HepG2 (cell line): ENCODE measurements around the gene SP6. TPM values are rescaled to one million over a fixed set of nuclear protein-coding genes. Genes with fewer than 3 reads are reported as not detected.

Source experiments
- ATAC-seq: fragments of 200-7000 bp; cut with Tn5 transposase; 3 replicates; pipeline ENCODE4 v1.9.1; 2020; ENCODE audit warnings: mild to moderate bottlenecking, moderate library complexity
- BruUV-seq: library from RNA; stranded (reverse); fragments of 400-500 nt; replicated peaks from 2 replicates; lab custom pipeline; 2021; lab: Mats Ljungman, UMichigan
- CTCF ChIA-PET: fragments of 300-600 bp; formaldehyde crosslinking; extraction: SDS; loops from one replicate; lab custom pipeline; 2021; ENCODE audit warnings: low total read pairs, inconsistent platforms, low intra/inter-chr PET ratio; lab: Yijun Ruan, JAX
- POLR2A ChIA-PET: fragments of 350-600 bp; sonication (Branson Sonifier 250); formaldehyde crosslinking; loops from one replicate; lab custom pipeline; 2020; ENCODE audit warnings: antibody characterized with exemption, inconsistent platforms; lab: Yijun Ruan, JAX
- DNase-seq: peaks from one replicate; pipeline ENCODE4 v3.0.0-alpha.2; 2015; ENCODE audit warnings: low spot score
- FAIRE-seq: peaks from 3 replicates; lab custom pipeline; 2011; peaks lifted over from hg19 to GRCh38; lab: Jason Lieb, UNC
- H2AFZ ChIP-seq: one replicate; pipeline ENCODE4 v1.6.1; 2011; ENCODE audit warnings: low read length, inconsistent platforms
- H3K27ac ChIP-seq: fragments of 300-600 bp; 3 replicates; pipeline ENCODE4 v1.8.0; 2011; ENCODE audit warnings: mixed run types, mild to moderate bottlenecking, mixed read lengths, low read length, inconsistent platforms; ENCODE audit not compliant: insufficient read depth; ENCODE audit errors: extremely low read length
- H3K27me3 ChIP-seq, 2 experiments: fragments of 200-600 bp in 1 of 2; 2 replicates in 1 of 2; 3 replicates in 1 of 2; pipeline versions ENCODE4 v1.6.0 to v1.8.0; 2011; ENCODE audit warnings: low read length in 2 of 2, mild to moderate bottlenecking in 2 of 2, moderate library complexity in 2 of 2, inconsistent platforms in 1 of 2; ENCODE audit not compliant: insufficient read depth in 2 of 2, control insufficient read depth in 1 of 2
- H3K36me3 ChIP-seq, 2 experiments: fragments of 200-600 bp in 1 of 2; replicated peaks in 1 of 2; 2 replicates in 1 of 2; 3 replicates in 1 of 2; pipeline versions ENCODE4 v1.5.1 to v1.8.0; 2011; ENCODE audit warnings: low read length in 2 of 2, inconsistent platforms in 1 of 2; ENCODE audit not compliant: insufficient read depth in 2 of 2, control insufficient read depth in 1 of 2
- H3K4me1 ChIP-seq: 2 replicates; pipeline ENCODE4 v1.5.1; 2012; ENCODE audit warnings: low read length, inconsistent platforms; ENCODE audit not compliant: insufficient read depth
- H3K4me2 ChIP-seq: 2 replicates; pipeline ENCODE4 v1.6.0; 2011; ENCODE audit warnings: low read depth, low read length, inconsistent platforms
- H3K4me3 ChIP-seq, 3 experiments: fragments of 200-600 bp in 1 of 3; sonication (generic), shearing (Covaris generic) in 1 of 3; replicated peaks in 1 of 3; 2 replicates each; pipeline ENCODE4 v1.5.1; 2011 to 2016; ENCODE audit warnings: low read length in 3 of 3, inconsistent platforms in 2 of 3, low read depth in 2 of 3, mild to moderate bottlenecking in 2 of 3, control low read depth in 1 of 3, mixed read lengths in 1 of 3; ENCODE audit not compliant: insufficient read depth in 1 of 3
- H3K79me2 ChIP-seq: one replicate; pipeline ENCODE4 v1.6.1; 2011; ENCODE audit warnings: low read length, inconsistent platforms; ENCODE audit not compliant: insufficient read depth
- H3K9ac ChIP-seq: 2 replicates; pipeline ENCODE4 v1.6.0; 2011; ENCODE audit warnings: mild to moderate bottlenecking, low read depth, low read length, inconsistent platforms; ENCODE audit not compliant: insufficient read depth
- H3K9me3 ChIP-seq: 2 replicates; pipeline ENCODE4 v1.5.1; 2012; ENCODE audit warnings: mild to moderate bottlenecking, low read length
- H4K20me1 ChIP-seq: 2 replicates; pipeline ENCODE4 v1.6.0; 2011; ENCODE audit warnings: inconsistent platforms, mild to moderate bottlenecking, low read length, moderate library complexity; ENCODE audit not compliant: insufficient read depth
- NR2F6 ChIP-seq, 2 experiments: IDR thresholded peaks; 2 replicates each; pipeline ENCODE4 v1.6.1; 2016; ENCODE audit warnings: antibody characterized with exemption in 1 of 2, mild to moderate bottlenecking in 1 of 2
- PHF20 ChIP-seq: sonication (generic); formaldehyde crosslinking; IDR thresholded peaks from 2 replicates; pipeline ENCODE4 v1.5.0; 2020; ENCODE audit warnings: mild to moderate bottlenecking, missing genetic modification reagents
- RARA ChIP-seq: IDR thresholded peaks from 2 replicates; pipeline ENCODE4 v1.6.1; 2016; ENCODE audit warnings: missing genetic modification reagents, missing compliant biosample characterization
- YEATS4 ChIP-seq: sonication (generic); formaldehyde crosslinking; IDR thresholded peaks from 2 replicates; pipeline ENCODE4 v1.4.0; 2020; ENCODE audit warnings: missing genetic modification reagents, borderline replicate concordance
- ZNF367 ChIP-seq: sonication (generic); formaldehyde crosslinking; IDR thresholded peaks from 2 replicates; pipeline ENCODE4 v1.4.0; 2020; ENCODE audit warnings: missing genetic modification reagents, borderline replicate concordance
- ZNF652 ChIP-seq: IDR thresholded peaks from 2 replicates; pipeline ENCODE4 v1.6.1; 2016; ENCODE audit warnings: low read depth, borderline replicate concordance
- WGBS: methylation state at CpG from one replicate; pipeline ENCODE4 v1.1.6; 2017; ENCODE audit warnings: low lambda C conversion rate; 5-methylcytosine and 5-hydroxymethylcytosine counted together
- in situ Hi-C: cut with HindIII; loops from 2 replicates; pipeline ENCODE4 v1.10.0; 2017; ENCODE audit warnings: low pct_unique_long_range_greater_than_20kb; ENCODE audit not compliant: extremely low pct_ligation_motif_present
- intact Hi-C: fragments of 100-400 bp; cut with micrococcal nuclease; formaldehyde crosslinking; loops from one replicate; pipeline ENCODE4 v1.10.0; 2022; ENCODE audit not compliant: unreplicated experiment
- polyA plus RNA-seq, 8 experiments: library from polyadenylated mRNA; depleted of rRNA in 3 of 8; stranded (reverse) in 7 of 8; unstranded in 1 of 8; fragments of >200 nt; fragmentation: Illumina TruSeq in 4 of 8; extraction: Trizol in 4 of 8; gene quantifications; 2 replicates each; pipeline versions ENCODE4 v1.2.1 to v1.2.3, GENCODE V29; 2011 to 2016; ENCODE audit warnings: low read depth in 4 of 8, missing spikeins in 1 of 8, mixed read lengths in 1 of 8; ENCODE audit not compliant: insufficient read depth in 1 of 8
- total RNA-seq, 5 experiments: library from RNA; depleted of rRNA; stranded (reverse); fragments of >200 nt; fragmentation: Illumina TruSeq; extraction: Trizol; gene quantifications; 2 replicates each; pipeline ENCODE4 v1.2.3, GENCODE V29; 2016; ENCODE audit warnings: low read depth in 1 of 5
- TF ChIP-seq, protein P1 (sequence below): sonication (generic); formaldehyde crosslinking; IDR thresholded peaks from 2 replicates; pipeline ENCODE4 v1.4.0; 2020; ENCODE audit warnings: missing genetic modification reagents
- TF ChIP-seq, protein P2 (sequence below): sonication (generic); formaldehyde crosslinking; IDR thresholded peaks from 2 replicates; pipeline ENCODE4 v1.4.0; 2020; ENCODE audit warnings: mild to moderate bottlenecking, missing genetic modification reagents
- TF ChIP-seq, protein P3 (sequence below): sonication (generic); formaldehyde crosslinking; conservative IDR thresholded peaks from 2 replicates; pipeline ENCODE4 v1.4.0; 2020; ENCODE audit warnings: missing genetic modification reagents
- TF ChIP-seq, protein P4 (sequence below): sonication (generic); formaldehyde crosslinking; IDR thresholded peaks from 2 replicates; pipeline ENCODE4 v1.8.1; 2022; ENCODE audit warnings: mild to moderate bottlenecking, missing genetic modification reagents
- TF ChIP-seq, protein P5 (sequence below): sonication (generic); formaldehyde crosslinking; IDR thresholded peaks from 2 replicates; pipeline ENCODE4 v1.5.1; 2020; ENCODE audit warnings: mild to moderate bottlenecking, missing genetic modification reagents, moderate library complexity

The SP6 gene
- total and polyA plus RNA-seq, 2 of the 13 experiments (the other 11 are each of a cell fraction or from before 2014, with no cell fraction given) = 0.07 TPM

DNA sequence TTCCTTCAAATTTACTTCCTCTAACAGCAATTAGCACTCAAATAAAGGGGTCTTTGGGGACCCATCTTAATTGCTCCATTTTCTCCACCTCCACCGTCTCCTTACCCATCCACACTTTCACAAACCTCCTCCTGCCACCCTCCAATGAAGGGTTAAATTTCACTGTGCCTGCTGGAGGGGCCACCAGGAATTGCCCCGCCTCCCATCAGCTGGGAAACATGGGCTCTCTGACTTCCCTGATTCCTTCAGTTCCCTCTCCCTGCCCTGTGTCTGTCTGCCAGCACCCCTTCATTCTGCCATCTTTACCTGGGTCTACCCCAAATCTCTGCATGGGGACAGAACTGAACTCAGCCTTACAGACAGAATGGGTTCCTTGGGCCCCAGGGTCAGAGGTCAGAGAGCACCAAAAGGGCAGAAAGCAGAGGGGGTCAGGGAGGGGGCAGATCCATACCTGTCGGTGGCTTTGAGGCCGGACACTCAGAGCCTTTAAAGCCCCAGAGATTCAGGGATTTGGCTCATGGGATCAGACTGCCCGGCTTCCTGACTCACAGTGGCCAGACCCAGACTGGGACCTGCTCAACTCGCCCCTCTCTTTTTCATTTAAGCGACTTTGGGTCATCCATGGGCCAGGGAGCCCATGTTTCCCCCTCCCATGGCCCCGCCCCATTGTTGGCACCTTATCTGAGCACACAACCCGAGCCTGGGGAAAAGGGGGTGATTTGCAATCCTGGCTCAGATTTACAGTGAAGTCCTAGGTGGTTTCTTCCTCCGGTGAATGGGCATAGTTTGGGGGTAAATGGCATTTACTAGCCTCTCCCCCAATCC is 27.5 kb upstream of the SP6 start:
- no peak overlapping the region for H3K9ac ChIP-seq
- peaks cover 19% of the 10 kb centered on the region for H3K4me1 ChIP-seq
- no peaks in the 10 kb centered on the region for H4K20me1 ChIP-seq
- H3K27ac ChIP-seq = no peak overlapping the region
- no peak overlapping the region for H3K4me2 ChIP-seq
- TF ChIP-seq, protein P1, sequence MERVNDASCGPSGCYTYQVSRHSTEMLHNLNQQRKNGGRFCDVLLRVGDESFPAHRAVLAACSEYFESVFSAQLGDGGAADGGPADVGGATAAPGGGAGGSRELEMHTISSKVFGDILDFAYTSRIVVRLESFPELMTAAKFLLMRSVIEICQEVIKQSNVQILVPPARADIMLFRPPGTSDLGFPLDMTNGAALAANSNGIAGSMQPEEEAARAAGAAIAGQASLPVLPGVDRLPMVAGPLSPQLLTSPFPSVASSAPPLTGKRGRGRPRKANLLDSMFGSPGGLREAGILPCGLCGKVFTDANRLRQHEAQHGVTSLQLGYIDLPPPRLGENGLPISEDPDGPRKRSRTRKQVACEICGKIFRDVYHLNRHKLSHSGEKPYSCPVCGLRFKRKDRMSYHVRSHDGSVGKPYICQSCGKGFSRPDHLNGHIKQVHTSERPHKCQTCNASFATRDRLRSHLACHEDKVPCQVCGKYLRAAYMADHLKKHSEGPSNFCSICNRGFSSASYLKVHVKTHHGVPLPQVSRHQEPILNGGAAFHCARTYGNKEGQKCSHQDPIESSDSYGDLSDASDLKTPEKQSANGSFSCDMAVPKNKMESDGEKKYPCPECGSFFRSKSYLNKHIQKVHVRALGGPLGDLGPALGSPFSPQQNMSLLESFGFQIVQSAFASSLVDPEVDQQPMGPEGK (CRISPR knock-in tag) = peak; percentile 17; the same call in 1 of the 2 replicates
- TF ChIP-seq, protein P2, sequence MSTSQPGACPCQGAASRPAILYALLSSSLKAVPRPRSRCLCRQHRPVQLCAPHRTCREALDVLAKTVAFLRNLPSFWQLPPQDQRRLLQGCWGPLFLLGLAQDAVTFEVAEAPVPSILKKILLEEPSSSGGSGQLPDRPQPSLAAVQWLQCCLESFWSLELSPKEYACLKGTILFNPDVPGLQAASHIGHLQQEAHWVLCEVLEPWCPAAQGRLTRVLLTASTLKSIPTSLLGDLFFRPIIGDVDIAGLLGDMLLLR (CRISPR knock-in tag) = no peak
- peak; percentile 48 for TF ChIP-seq RARA (CRISPR knock-in tag)
- TF ChIP-seq, protein P3, sequence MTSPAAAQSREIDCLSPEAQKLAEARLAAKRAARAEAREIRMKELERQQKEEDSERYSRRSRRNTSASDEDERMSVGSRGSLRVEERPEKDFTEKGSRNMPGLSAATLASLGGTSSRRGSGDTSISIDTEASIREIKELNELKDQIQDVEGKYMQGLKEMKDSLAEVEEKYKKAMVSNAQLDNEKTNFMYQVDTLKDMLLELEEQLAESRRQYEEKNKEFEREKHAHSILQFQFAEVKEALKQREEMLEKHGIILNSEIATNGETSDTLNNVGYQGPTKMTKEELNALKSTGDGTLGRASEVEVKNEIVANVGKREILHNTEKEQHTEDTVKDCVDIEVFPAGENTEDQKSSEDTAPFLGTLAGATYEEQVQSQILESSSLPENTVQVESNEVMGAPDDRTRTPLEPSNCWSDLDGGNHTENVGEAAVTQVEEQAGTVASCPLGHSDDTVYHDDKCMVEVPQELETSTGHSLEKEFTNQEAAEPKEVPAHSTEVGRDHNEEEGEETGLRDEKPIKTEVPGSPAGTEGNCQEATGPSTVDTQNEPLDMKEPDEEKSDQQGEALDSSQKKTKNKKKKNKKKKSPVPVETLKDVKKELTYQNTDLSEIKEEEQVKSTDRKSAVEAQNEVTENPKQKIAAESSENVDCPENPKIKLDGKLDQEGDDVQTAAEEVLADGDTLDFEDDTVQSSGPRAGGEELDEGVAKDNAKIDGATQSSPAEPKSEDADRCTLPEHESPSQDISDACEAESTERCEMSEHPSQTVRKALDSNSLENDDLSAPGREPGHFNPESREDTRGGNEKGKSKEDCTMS = no peak
- peak; percentile 46; the same call in 1 of the 2 replicates for TF ChIP-seq NR2F6 (IDR thresholded peaks at IDR 0.05)
- TF ChIP-seq NR2F6 (CRISPR knock-in tag; IDR thresholded peaks at IDR 0.05) = no peak
- TF ChIP-seq, protein P4, sequence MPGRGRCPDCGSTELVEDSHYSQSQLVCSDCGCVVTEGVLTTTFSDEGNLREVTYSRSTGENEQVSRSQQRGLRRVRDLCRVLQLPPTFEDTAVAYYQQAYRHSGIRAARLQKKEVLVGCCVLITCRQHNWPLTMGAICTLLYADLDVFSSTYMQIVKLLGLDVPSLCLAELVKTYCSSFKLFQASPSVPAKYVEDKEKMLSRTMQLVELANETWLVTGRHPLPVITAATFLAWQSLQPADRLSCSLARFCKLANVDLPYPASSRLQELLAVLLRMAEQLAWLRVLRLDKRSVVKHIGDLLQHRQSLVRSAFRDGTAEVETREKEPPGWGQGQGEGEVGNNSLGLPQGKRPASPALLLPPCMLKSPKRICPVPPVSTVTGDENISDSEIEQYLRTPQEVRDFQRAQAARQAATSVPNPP (CRISPR knock-in tag) = no peak
- no peak for TF ChIP-seq PHF20 (CRISPR knock-in tag)
- no peak for TF ChIP-seq ZNF367 (CRISPR knock-in tag)
- TF ChIP-seq YEATS4 (CRISPR knock-in tag) = no peak
- TF ChIP-seq ZNF652 (CRISPR knock-in tag) = peak; percentile 74
- TF ChIP-seq, protein P5, sequence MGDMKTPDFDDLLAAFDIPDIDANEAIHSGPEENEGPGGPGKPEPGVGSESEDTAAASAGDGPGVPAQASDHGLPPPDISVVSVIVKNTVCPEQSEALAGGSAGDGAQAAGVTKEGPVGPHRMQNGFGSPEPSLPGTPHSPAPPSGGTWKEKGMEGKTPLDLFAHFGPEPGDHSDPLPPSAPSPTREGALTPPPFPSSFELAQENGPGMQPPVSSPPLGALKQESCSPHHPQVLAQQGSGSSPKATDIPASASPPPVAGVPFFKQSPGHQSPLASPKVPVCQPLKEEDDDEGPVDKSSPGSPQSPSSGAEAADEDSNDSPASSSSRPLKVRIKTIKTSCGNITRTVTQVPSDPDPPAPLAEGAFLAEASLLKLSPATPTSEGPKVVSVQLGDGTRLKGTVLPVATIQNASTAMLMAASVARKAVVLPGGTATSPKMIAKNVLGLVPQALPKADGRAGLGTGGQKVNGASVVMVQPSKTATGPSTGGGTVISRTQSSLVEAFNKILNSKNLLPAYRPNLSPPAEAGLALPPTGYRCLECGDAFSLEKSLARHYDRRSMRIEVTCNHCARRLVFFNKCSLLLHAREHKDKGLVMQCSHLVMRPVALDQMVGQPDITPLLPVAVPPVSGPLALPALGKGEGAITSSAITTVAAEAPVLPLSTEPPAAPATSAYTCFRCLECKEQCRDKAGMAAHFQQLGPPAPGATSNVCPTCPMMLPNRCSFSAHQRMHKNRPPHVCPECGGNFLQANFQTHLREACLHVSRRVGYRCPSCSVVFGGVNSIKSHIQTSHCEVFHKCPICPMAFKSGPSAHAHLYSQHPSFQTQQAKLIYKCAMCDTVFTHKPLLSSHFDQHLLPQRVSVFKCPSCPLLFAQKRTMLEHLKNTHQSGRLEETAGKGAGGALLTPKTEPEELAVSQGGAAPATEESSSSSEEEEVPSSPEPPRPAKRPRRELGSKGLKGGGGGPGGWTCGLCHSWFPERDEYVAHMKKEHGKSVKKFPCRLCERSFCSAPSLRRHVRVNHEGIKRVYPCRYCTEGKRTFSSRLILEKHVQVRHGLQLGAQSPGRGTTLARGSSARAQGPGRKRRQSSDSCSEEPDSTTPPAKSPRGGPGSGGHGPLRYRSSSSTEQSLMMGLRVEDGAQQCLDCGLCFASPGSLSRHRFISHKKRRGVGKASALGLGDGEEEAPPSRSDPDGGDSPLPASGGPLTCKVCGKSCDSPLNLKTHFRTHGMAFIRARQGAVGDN (CRISPR knock-in tag) = no peak
- ATAC-seq = peak; percentile 25; the same call in 2 of the 3 replicates
- H3K27me3 ChIP-seq = peaks cover 6 to 56% of the 10 kb centered on the region in 2 experiments; a peak in 4 of 5 replicates
- H3K9me3 ChIP-seq = no peaks in the 10 kb centered on the region
- FAIRE-seq = no peak
- H3K4me3 ChIP-seq = no peak overlapping the region
- 7% methylated on average over 10 of the region's 10 CpGs for WGBS
- intact Hi-C loops = no loop called here
- no peaks in the 10 kb centered on the region for H3K79me2 ChIP-seq
- H2AFZ ChIP-seq = no peak overlapping the region
- in situ Hi-C loops = no loop called here
- no peaks in the 10 kb centered on the region for H3K36me3 ChIP-seq
- no TSS peak for BruUV-seq
- ChIA-PET CTCF (no interaction called here), POLR2A (no interaction called here)
- DNase-seq = no peak
